HepG2 (cell line): ENCODE data around the gene TMEM184B. TPM values are rescaled to one million over a fixed set of nuclear protein-coding genes. Genes with fewer than 3 reads are reported as not detected.

Source experiments
- ATAC-seq: fragments of 200-7000 bp; cut with Tn5 transposase; 3 replicates; pipeline ENCODE4 v1.9.1; 2020; ENCODE audit warnings: mild to moderate bottlenecking, moderate library complexity
- BruUV-seq: library from RNA; stranded (reverse); fragments of 400-500 nt; replicated peaks from 2 replicates; lab custom pipeline; 2021; lab: Mats Ljungman, UMichigan
- CTCF ChIA-PET: fragments of 300-600 bp; formaldehyde crosslinking; extraction: SDS; loops from one replicate; lab custom pipeline; 2021; ENCODE audit warnings: low total read pairs, inconsistent platforms, low intra/inter-chr PET ratio; lab: Yijun Ruan, JAX
- POLR2A ChIA-PET: fragments of 350-600 bp; sonication (Branson Sonifier 250); formaldehyde crosslinking; loops from one replicate; lab custom pipeline; 2020; ENCODE audit warnings: antibody characterized with exemption, inconsistent platforms; lab: Yijun Ruan, JAX
- DNase-seq: peaks from one replicate; pipeline ENCODE4 v3.0.0-alpha.2; 2015; ENCODE audit warnings: low spot score
- FAIRE-seq: peaks from 3 replicates; lab custom pipeline; 2011; peaks lifted over from hg19 to GRCh38; lab: Jason Lieb, UNC
- H2AFZ ChIP-seq: one replicate; pipeline ENCODE4 v1.6.1; 2011; ENCODE audit warnings: low read length, inconsistent platforms
- H3K27ac ChIP-seq: fragments of 300-600 bp; 3 replicates; pipeline ENCODE4 v1.8.0; 2011; ENCODE audit warnings: mixed run types, mild to moderate bottlenecking, mixed read lengths, low read length, inconsistent platforms; ENCODE audit not compliant: insufficient read depth; ENCODE audit errors: extremely low read length
- H3K27me3 ChIP-seq, 2 experiments: fragments of 200-600 bp in 1 of 2; 2 replicates in 1 of 2; 3 replicates in 1 of 2; pipeline versions ENCODE4 v1.6.0 to v1.8.0; 2011; ENCODE audit warnings: low read length in 2 of 2, mild to moderate bottlenecking in 2 of 2, moderate library complexity in 2 of 2, inconsistent platforms in 1 of 2; ENCODE audit not compliant: insufficient read depth in 2 of 2, control insufficient read depth in 1 of 2
- H3K36me3 ChIP-seq, 2 experiments: fragments of 200-600 bp in 1 of 2; replicated peaks in 1 of 2; 2 replicates in 1 of 2; 3 replicates in 1 of 2; pipeline versions ENCODE4 v1.5.1 to v1.8.0; 2011; ENCODE audit warnings: low read length in 2 of 2, inconsistent platforms in 1 of 2; ENCODE audit not compliant: insufficient read depth in 2 of 2, control insufficient read depth in 1 of 2
- H3K4me1 ChIP-seq: 2 replicates; pipeline ENCODE4 v1.5.1; 2012; ENCODE audit warnings: low read length, inconsistent platforms; ENCODE audit not compliant: insufficient read depth
- H3K4me2 ChIP-seq: 2 replicates; pipeline ENCODE4 v1.6.0; 2011; ENCODE audit warnings: low read depth, low read length, inconsistent platforms
- H3K4me3 ChIP-seq, 3 experiments: fragments of 200-600 bp in 1 of 3; sonication (generic), shearing (Covaris generic) in 1 of 3; replicated peaks in 1 of 3; 2 replicates each; pipeline ENCODE4 v1.5.1; 2011 to 2016; ENCODE audit warnings: low read length in 3 of 3, inconsistent platforms in 2 of 3, low read depth in 2 of 3, mild to moderate bottlenecking in 2 of 3, control low read depth in 1 of 3, mixed read lengths in 1 of 3; ENCODE audit not compliant: insufficient read depth in 1 of 3
- H3K79me2 ChIP-seq: one replicate; pipeline ENCODE4 v1.6.1; 2011; ENCODE audit warnings: low read length, inconsistent platforms; ENCODE audit not compliant: insufficient read depth
- H3K9ac ChIP-seq: 2 replicates; pipeline ENCODE4 v1.6.0; 2011; ENCODE audit warnings: mild to moderate bottlenecking, low read depth, low read length, inconsistent platforms; ENCODE audit not compliant: insufficient read depth
- H3K9me3 ChIP-seq: 2 replicates; pipeline ENCODE4 v1.5.1; 2012; ENCODE audit warnings: mild to moderate bottlenecking, low read length
- H4K20me1 ChIP-seq: 2 replicates; pipeline ENCODE4 v1.6.0; 2011; ENCODE audit warnings: inconsistent platforms, mild to moderate bottlenecking, low read length, moderate library complexity; ENCODE audit not compliant: insufficient read depth
- ARHGAP35 ChIP-seq: sonication (generic); formaldehyde crosslinking; IDR thresholded peaks from 2 replicates; pipeline ENCODE4 v1.9.0; 2022; ENCODE audit warnings: mild to moderate bottlenecking, inconsistent platforms, moderate library complexity, missing genetic modification reagents, borderline replicate concordance
- CREB3 ChIP-seq: sonication (generic); formaldehyde crosslinking; IDR thresholded peaks from 2 replicates; pipeline ENCODE4 v1.5.0; 2020; ENCODE audit warnings: missing genetic modification reagents
- ETV6 ChIP-seq: sonication (generic); formaldehyde crosslinking; conservative IDR thresholded peaks from 2 replicates; pipeline ENCODE4 v1.4.0; 2020; ENCODE audit warnings: missing genetic modification reagents
- ISL2 ChIP-seq: sonication (generic); formaldehyde crosslinking; IDR thresholded peaks from 2 replicates; pipeline ENCODE4 v1.5.0; 2020; ENCODE audit warnings: missing genetic modification reagents
- MAFK ChIP-seq, 2 experiments: IDR thresholded peaks in 1 of 2; conservative IDR thresholded peaks in 1 of 2; 2 replicates each; pipeline ENCODE4 v1.6.1; 2011; ENCODE audit warnings: improper control_type of control experiment in 2 of 2, low read length in 2 of 2
- MIER2 ChIP-seq: IDR thresholded peaks from 2 replicates; pipeline ENCODE4 v1.6.1; 2016; ENCODE audit warnings: missing biosample characterization, missing genetic modification reagents
- POLR2A ChIP-seq, 2 experiments: IDR thresholded peaks; 2 replicates each; pipeline ENCODE4 v1.6.1; 2011; ENCODE audit warnings: low read depth in 2 of 2, low read length in 2 of 2, mild to moderate bottlenecking in 1 of 2, moderate library complexity in 1 of 2; ENCODE audit not compliant: insufficient read depth in 1 of 2
- SKI ChIP-seq: fragments of 450-650 bp; IDR thresholded peaks from one replicate; pipeline ENCODE4 v1.6.1; 2018; ENCODE audit warnings: mild to moderate bottlenecking; ENCODE audit not compliant: partially characterized antibody
- ZBTB20 ChIP-seq: sonication (generic); formaldehyde crosslinking; IDR thresholded peaks from 2 replicates; pipeline ENCODE4 v1.8.1; 2023; ENCODE audit warnings: missing genetic modification reagents, low read depth, mild to moderate bottlenecking, borderline replicate concordance
- ZBTB7B ChIP-seq: sonication (generic); formaldehyde crosslinking; IDR thresholded peaks from 2 replicates; pipeline ENCODE4 v1.4.0; 2020; ENCODE audit warnings: missing genetic modification reagents
- ZNF441 ChIP-seq: sonication (generic); formaldehyde crosslinking; IDR thresholded peaks from 2 replicates; pipeline ENCODE4 v1.7.0; 2021; ENCODE audit warnings: missing genetic modification reagents, borderline replicate concordance
- ZNF740 ChIP-seq: sonication (generic); formaldehyde crosslinking; IDR thresholded peaks from 2 replicates; pipeline ENCODE4 v1.4.0; 2020; ENCODE audit warnings: missing genetic modification reagents
- WGBS: methylation state at CpG from one replicate; pipeline ENCODE4 v1.1.6; 2017; ENCODE audit warnings: low lambda C conversion rate; 5-methylcytosine and 5-hydroxymethylcytosine counted together
- in situ Hi-C: cut with HindIII; loops from 2 replicates; pipeline ENCODE4 v1.10.0; 2017; ENCODE audit warnings: low pct_unique_long_range_greater_than_20kb; ENCODE audit not compliant: extremely low pct_ligation_motif_present
- intact Hi-C: fragments of 100-400 bp; cut with micrococcal nuclease; formaldehyde crosslinking; loops from one replicate; pipeline ENCODE4 v1.10.0; 2022; ENCODE audit not compliant: unreplicated experiment
- polyA plus RNA-seq, 8 experiments: library from polyadenylated mRNA; depleted of rRNA in 3 of 8; stranded (reverse) in 7 of 8; unstranded in 1 of 8; fragments of >200 nt; fragmentation: Illumina TruSeq in 4 of 8; extraction: Trizol in 4 of 8; gene quantifications; 2 replicates each; pipeline versions ENCODE4 v1.2.1 to v1.2.3, GENCODE V29; 2011 to 2016; ENCODE audit warnings: low read depth in 4 of 8, missing spikeins in 1 of 8, mixed read lengths in 1 of 8; ENCODE audit not compliant: insufficient read depth in 1 of 8
- total RNA-seq, 5 experiments: library from RNA; depleted of rRNA; stranded (reverse); fragments of >200 nt; fragmentation: Illumina TruSeq; extraction: Trizol; gene quantifications; 2 replicates each; pipeline ENCODE4 v1.2.3, GENCODE V29; 2016; ENCODE audit warnings: low read depth in 1 of 5
- TF ChIP-seq, protein P1 (sequence below): sonication (generic); formaldehyde crosslinking; IDR thresholded peaks from 2 replicates; pipeline ENCODE4 v1.4.0; 2020; ENCODE audit warnings: mild to moderate bottlenecking, missing genetic modification reagents
- TF ChIP-seq, protein P2 (sequence below): sonication (generic); formaldehyde crosslinking; IDR thresholded peaks from 2 replicates; pipeline ENCODE4 v1.8.1; 2022; ENCODE audit warnings: low read depth, mild to moderate bottlenecking, missing genetic modification reagents

TMEM184B gene
- total and polyA plus RNA-seq, 2 of the 13 experiments (the other 11 are each of a cell fraction or from before 2014, with no cell fraction given): 15.9 to 16.0 TPM

DNA sequence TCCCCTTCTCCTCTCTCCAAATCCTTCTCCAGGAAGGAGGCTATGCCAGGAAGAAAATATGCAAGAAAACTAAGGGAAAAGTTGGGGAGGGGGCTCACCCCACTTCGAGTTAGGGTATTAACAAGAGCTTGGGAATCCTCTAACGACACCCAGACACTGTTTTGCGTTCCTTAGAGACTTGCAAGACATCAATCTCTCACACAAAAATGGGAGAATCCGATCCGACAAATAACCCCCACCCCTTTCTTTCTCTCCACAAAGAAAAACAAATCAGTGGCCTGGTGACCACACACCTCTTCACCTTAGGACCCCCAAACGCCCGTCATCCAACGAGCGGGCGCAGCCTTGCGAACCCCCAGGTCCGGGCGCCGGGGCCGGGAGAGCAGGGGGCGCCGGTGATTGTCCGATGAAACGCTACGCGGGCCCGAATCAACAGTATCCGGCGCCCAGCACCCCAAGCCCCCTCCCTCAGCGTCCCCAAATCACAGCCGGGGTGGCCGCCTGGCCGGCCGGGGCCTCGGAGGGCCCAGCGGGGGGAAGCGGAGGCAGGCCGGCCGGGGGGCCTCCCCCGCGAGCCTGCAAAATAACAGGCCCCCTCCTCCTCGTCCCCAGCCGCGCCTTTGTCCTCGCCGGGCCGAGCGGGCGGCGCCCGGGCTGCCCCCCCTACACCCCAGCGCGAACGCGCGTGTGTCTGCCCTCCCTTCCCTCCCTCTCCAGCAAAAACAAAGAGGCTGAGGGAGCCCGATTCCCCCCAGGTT, 43.7 kb upstream of the TMEM184B start:
- no peak for FAIRE-seq
- TF ChIP-seq, protein P1, sequence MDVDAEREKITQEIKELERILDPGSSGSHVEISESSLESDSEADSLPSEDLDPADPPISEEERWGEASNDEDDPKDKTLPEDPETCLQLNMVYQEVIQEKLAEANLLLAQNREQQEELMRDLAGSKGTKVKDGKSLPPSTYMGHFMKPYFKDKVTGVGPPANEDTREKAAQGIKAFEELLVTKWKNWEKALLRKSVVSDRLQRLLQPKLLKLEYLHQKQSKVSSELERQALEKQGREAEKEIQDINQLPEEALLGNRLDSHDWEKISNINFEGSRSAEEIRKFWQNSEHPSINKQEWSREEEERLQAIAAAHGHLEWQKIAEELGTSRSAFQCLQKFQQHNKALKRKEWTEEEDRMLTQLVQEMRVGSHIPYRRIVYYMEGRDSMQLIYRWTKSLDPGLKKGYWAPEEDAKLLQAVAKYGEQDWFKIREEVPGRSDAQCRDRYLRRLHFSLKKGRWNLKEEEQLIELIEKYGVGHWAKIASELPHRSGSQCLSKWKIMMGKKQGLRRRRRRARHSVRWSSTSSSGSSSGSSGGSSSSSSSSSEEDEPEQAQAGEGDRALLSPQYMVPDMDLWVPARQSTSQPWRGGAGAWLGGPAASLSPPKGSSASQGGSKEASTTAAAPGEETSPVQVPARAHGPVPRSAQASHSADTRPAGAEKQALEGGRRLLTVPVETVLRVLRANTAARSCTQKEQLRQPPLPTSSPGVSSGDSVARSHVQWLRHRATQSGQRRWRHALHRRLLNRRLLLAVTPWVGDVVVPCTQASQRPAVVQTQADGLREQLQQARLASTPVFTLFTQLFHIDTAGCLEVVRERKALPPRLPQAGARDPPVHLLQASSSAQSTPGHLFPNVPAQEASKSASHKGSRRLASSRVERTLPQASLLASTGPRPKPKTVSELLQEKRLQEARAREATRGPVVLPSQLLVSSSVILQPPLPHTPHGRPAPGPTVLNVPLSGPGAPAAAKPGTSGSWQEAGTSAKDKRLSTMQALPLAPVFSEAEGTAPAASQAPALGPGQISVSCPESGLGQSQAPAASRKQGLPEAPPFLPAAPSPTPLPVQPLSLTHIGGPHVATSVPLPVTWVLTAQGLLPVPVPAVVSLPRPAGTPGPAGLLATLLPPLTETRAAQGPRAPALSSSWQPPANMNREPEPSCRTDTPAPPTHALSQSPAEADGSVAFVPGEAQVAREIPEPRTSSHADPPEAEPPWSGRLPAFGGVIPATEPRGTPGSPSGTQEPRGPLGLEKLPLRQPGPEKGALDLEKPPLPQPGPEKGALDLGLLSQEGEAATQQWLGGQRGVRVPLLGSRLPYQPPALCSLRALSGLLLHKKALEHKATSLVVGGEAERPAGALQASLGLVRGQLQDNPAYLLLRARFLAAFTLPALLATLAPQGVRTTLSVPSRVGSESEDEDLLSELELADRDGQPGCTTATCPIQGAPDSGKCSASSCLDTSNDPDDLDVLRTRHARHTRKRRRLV (CRISPR knock-in tag): no peak
- TF ChIP-seq ETV6 (CRISPR knock-in tag) (peak; percentile 67; the same call in 1 of the 2 replicates), ARHGAP35 (CRISPR knock-in tag) (no peak), ZNF441 (CRISPR knock-in tag) (0 out of 2 replicates have a peak, but pooled peaks have one; percentile 58), ZBTB20 (CRISPR knock-in tag) (no peak), ZBTB7B (CRISPR knock-in tag) (0 out of 2 replicates have a peak, but pooled peaks have one; percentile 60), ISL2 (CRISPR knock-in tag) (peak; percentile 24; the same call in 1 of the 2 replicates), MAFK (conservative IDR thresholded peaks at IDR 0.05 in 1 of 2, IDR thresholded peaks at IDR 0.05 in 1 of 2; ENCODE audit: low read length in 2 of 2) (no peak), ZNF740 (CRISPR knock-in tag) (0 out of 2 replicates have a peak, but pooled peaks have one; percentile 63), POLR2A (IDR thresholded peaks at IDR 0.05; ENCODE audit: insufficient read depth in 1 of 2, low read depth in 2 of 2, low read length in 2 of 2) (0 out of 4 replicates have a peak, but pooled peaks of 1 of the 2 experiments have one; percentile 32), CREB3 (no peak), MIER2 (CRISPR knock-in tag) (no peak), SKI (peak; percentile 58)
- TF ChIP-seq, protein P2, sequence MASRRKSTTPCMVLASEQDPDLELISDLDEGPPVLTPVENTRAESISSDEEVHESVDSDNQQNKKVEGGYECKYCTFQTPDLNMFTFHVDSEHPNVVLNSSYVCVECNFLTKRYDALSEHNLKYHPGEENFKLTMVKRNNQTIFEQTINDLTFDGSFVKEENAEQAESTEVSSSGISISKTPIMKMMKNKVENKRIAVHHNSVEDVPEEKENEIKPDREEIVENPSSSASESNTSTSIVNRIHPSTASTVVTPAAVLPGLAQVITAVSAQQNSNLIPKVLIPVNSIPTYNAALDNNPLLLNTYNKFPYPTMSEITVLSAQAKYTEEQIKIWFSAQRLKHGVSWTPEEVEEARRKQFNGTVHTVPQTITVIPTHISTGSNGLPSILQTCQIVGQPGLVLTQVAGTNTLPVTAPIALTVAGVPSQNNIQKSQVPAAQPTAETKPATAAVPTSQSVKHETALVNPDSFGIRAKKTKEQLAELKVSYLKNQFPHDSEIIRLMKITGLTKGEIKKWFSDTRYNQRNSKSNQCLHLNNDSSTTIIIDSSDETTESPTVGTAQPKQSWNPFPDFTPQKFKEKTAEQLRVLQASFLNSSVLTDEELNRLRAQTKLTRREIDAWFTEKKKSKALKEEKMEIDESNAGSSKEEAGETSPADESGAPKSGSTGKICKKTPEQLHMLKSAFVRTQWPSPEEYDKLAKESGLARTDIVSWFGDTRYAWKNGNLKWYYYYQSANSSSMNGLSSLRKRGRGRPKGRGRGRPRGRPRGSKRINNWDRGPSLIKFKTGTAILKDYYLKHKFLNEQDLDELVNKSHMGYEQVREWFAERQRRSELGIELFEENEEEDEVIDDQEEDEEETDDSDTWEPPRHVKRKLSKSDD (CRISPR knock-in tag): no peak

More for the DNA sequence above, 43.7 kb upstream of the TMEM184B start:
- DNase-seq (no peak), ATAC-seq (peak; percentile 7)
- CTCF ChIA-PET: no interaction called here
- no peaks in the 10 kb centered on the region for H3K9me3 ChIP-seq
- peak overlapping the region; percentile 89 for H3K9ac ChIP-seq
- in situ Hi-C loops (no loop called here), intact Hi-C loops (loop anchor here (5.0 kb wide), 1 partner anchor 36 kb away; no protein-coding TSS in a partner anchor)
- peaks cover 9 to 19% of the 10 kb centered on the region in 2 experiments; a peak in 4 of 5 replicates for H3K36me3 ChIP-seq
- peaks cover 35% of the 10 kb centered on the region; the same call in 1 of the 2 replicates for H4K20me1 ChIP-seq
- peak overlapping the region; percentile 64 to 86 (median 76) for H3K4me3 ChIP-seq
- peak overlapping the region; percentile 89 for H3K27ac ChIP-seq
- peaks cover 77% of the 10 kb centered on the region for H3K4me1 ChIP-seq
- H2AFZ ChIP-seq: no peak overlapping the region
- no TSS peak for BruUV-seq
- under 1% methylated on average over 11 of the region's 52 CpGs for WGBS
- peak overlapping the region; percentile 77 for H3K4me2 ChIP-seq
- H3K27me3 ChIP-seq: no peaks in the 10 kb centered on the region; a peak in 2 of 5 replicates
- H3K79me2 ChIP-seq: peaks cover 48% of the 10 kb centered on the region
- POLR2A ChIA-PET: interaction anchor here (1.0 kb wide), 1 partner anchor 206 kb away, joined by 3 read pairs; no protein-coding TSS in a partner anchor
